Adrenal gland (tissue), 12 donors: Measurements from ENCODE around the gene CLEC4F. TPM values are rescaled to one million over a fixed set of nuclear protein-coding genes. Genes with fewer than 3 reads are reported as not detected.

ENCODE experiments used
- DNase-seq, 7 donors: peaks; one replicate each; pipeline ENCODE4 v3.0.0-alpha.2; 2019 to 2020
- H3K27ac ChIP-seq, 5 donors: fragments of 200-600 bp; sonication (generic) in 4 of 5; 1 replicate in 3 of 5; 2 replicates in 2 of 5; pipeline versions ENCODE4 v1.5.1 to v1.8.0; 2016 to 2020; ENCODE audit warnings: mild to moderate bottlenecking in 1 of 5
- H3K27me3 ChIP-seq: fragments of 200-600 bp; 2 replicates; pipeline ENCODE4 v1.8.0; 2021
- H3K36me3 ChIP-seq, 2 donors: fragments of 200-600 bp; replicated peaks in 1 of 2; 1 replicate in 1 of 2; 2 replicates in 1 of 2; pipeline versions ENCODE4 v1.5.1 to v1.8.0; 2018 to 2022
- H3K4me1 ChIP-seq, 2 donors: fragments of 200-600 bp; replicated peaks in 1 of 2; 1 replicate in 1 of 2; 2 replicates in 1 of 2; pipeline versions ENCODE4 v1.5.1 to v1.8.0; 2018 to 2021
- H3K4me3 ChIP-seq, 4 donors: fragments of 200-600 bp; sonication (generic) in 3 of 4; one replicate each; pipeline ENCODE4 v1.5.1; 2016 to 2018
- H3K9me3 ChIP-seq, 3 donors: fragments of 200-600 bp; sonication (generic) in 1 of 3; replicated peaks in 1 of 3; 1 replicate in 2 of 3; 2 replicates in 1 of 3; pipeline versions ENCODE4 v1.5.1 to v1.8.0; 2016 to 2021
- POLR2A ChIP-seq, 2 donors: fragments of 450-650 bp; IDR thresholded peaks; one replicate each; pipeline ENCODE4 v1.6.1; 2017; ENCODE audit warnings: antibody characterized with exemption in 2 of 2, mild to moderate bottlenecking in 2 of 2, moderate library complexity in 1 of 2
- WGBS, 4 donors: extraction: QIAGEN DNeasy Blood & Tissue Kit in 2 of 4; methylation state at CpG; one replicate each; pipeline versions ENCODE4 v1.1.5 to v1.1.7; 2013 to 2017; 5-methylcytosine and 5-hydroxymethylcytosine counted together
- intact Hi-C, 2 donors: fragments of 100-400 bp; cut with DNase I; formaldehyde crosslinking; loops; one replicate each; pipeline versions ENCODE4 v1.14.1 to v1.15.0; 2022 to 2023
- polyA plus RNA-seq, 3 donors: library from polyadenylated mRNA; stranded (reverse); fragments of 200-250 nt in 2 of 3; fragments of 350-450 nt in 1 of 3; fragmentation: Illumina TruSeq in 1 of 3; extraction: RNeasy Lipid Tissue Mini Kit (QIAGEN cat#74804) in 1 of 3; gene quantifications; one replicate each; pipeline ENCODE4 v1.2.3, GENCODE V29; 2013 to 2014
- total RNA-seq, 9 donors: library from RNA; depleted of rRNA in 4 of 9; stranded (reverse); fragments of >200 nt in 4 of 9; fragments of 120-200 nt in 1 of 9; fragmentation: NEBNext Ultra II Directional in 1 of 9; extraction: Animal tissue kit (Norgen Biotek cat#: 25700) in 1 of 9; gene quantifications; one replicate each; pipeline versions ENCODE4 v1.1.0 to v1.2.4, GENCODE V29; 2013 to 2023
- TF ChIP-seq, protein P1 (sequence below), 6 experiments: fragments of 450-650 bp in 4 of 6; fragments of 200-600 bp in 2 of 6; sonication (generic) in 1 of 6; IDR thresholded peaks; 1 replicate in 5 of 6; 2 replicates in 1 of 6; pipeline versions ENCODE4 v1.5.1 to v1.8.0; 2016 to 2021; ENCODE audit warnings: antibody characterized with exemption in 6 of 6, mild to moderate bottlenecking in 2 of 6, moderate library complexity in 1 of 6
- donor health status: healthy with polysubstance abuse.
- donor health status: Bipolar disorder and iron deficiency.
- donor health status: DM: yes; HTN: yes; CAD: no.
- donor health status: DM: no; HTN: no; CAD: no.
- donor health status: DM: no; HTN: no; CAD: no.
- donor health status: DM: yes; HTN: yes; CAD: no.

CLEC4F gene
- total and polyA plus RNA-seq, 12 donors: 0.22 to 0.32 (median 0.27) TPM; not detected in 9

DNA sequence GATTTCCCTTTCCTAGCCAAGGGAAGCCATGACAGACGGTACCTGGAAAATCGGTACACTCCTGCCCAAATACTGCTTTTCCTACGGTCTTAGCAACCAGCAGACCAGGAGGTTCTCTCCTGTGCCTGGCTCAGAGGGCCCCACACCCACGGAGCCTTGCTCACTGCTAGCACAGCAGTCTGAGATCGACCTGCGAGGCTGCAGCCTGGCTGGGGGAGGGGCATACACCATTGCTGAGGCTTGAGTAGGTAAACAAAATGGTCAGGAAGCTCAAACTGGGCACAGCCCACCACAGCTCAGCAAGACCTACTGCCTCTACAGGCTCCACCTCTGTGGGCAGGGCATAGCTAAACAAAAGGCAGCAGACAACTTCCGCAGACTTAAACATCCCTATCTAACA is 22.0 kb upstream of the CLEC4F start:
- Histone ChIP-seq H3K9me3 (no peaks in the 10 kb centered on the region), H3K4me3 (no peak overlapping the region), H3K27ac (no peak overlapping the region), H3K36me3 (no peaks in the 10 kb centered on the region), H3K4me1 (no peaks in the 10 kb centered on the region), H3K27me3 (no peaks in the 10 kb centered on the region)
- intact Hi-C loops: no loop called here
- TF ChIP-seq, protein P1, sequence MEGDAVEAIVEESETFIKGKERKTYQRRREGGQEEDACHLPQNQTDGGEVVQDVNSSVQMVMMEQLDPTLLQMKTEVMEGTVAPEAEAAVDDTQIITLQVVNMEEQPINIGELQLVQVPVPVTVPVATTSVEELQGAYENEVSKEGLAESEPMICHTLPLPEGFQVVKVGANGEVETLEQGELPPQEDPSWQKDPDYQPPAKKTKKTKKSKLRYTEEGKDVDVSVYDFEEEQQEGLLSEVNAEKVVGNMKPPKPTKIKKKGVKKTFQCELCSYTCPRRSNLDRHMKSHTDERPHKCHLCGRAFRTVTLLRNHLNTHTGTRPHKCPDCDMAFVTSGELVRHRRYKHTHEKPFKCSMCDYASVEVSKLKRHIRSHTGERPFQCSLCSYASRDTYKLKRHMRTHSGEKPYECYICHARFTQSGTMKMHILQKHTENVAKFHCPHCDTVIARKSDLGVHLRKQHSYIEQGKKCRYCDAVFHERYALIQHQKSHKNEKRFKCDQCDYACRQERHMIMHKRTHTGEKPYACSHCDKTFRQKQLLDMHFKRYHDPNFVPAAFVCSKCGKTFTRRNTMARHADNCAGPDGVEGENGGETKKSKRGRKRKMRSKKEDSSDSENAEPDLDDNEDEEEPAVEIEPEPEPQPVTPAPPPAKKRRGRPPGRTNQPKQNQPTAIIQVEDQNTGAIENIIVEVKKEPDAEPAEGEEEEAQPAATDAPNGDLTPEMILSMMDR (IDR thresholded peaks at IDR 0.05): no peak
- TF ChIP-seq POLR2A (IDR thresholded peaks at IDR 0.05): no peak
- DNase-seq: no peak
- WGBS, 4 donors: 80 to 83% (median 81%) methylated on average over 6 to 7 of the region's 7 CpGs

DNA sequence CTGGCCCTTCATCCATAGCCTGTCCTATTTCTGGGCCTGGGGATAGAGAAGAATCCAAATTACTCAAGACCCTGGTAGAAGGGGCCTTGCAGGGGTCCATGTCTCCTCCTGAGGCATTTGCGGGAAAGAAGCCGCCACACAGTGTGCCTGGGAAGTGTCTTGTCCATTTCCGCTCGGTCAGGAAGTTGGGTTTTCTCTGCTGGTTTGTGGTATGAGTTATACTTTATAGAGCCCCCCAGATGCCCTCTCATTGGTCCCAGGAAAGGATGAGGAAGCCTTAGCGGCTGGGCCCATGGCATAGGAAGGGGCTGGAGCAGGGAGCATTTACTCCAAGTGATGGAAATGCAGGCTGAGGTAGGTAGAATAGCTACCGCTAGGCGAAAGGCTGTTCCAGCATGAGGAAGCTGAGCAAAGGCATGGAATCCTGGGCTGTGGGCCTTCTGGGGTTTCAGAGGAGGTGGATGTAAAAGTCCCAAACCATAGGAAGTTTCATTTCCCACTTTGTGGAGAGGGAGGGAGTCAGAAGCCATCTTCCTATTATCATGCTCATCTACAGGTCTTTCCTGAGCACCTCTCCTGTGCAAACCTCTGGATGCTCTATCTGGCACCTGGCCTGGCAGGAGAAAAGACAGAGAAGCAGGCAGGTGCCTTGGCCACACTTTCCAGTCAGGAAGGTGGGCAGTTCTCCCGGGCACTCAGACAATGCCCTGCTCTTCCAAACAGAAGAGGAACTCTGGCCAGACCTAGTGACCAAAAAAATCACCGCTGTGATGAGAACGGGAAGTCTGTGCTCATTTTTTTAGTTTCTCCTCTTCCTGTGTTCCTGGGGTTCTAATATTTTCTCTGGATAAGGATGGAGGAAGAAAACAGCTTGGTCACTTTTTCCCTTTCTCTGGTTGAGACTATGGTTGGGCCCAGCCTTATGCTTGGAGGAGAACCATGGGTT is 17.9 kb upstream of the CLEC4F start:
- no peak overlapping the region for H3K27ac ChIP-seq
- DNase-seq: no peak
- no peaks in the 10 kb centered on the region for H3K27me3 ChIP-seq
- 77 to 81% (median 79%) methylated on average over 10 of the region's 10 CpGs for WGBS, 4 donors
- TF ChIP-seq, protein P1 (IDR thresholded peaks at IDR 0.05): no peak
- TF ChIP-seq POLR2A (IDR thresholded peaks at IDR 0.05): no peak
- H3K36me3 ChIP-seq: no peaks in the 10 kb centered on the region
- H3K4me3 ChIP-seq: no peak overlapping the region
- intact Hi-C loops: no loop called here
- no peaks in the 10 kb centered on the region for H3K4me1 ChIP-seq
- H3K9me3 ChIP-seq: no peaks in the 10 kb centered on the region

DNA sequence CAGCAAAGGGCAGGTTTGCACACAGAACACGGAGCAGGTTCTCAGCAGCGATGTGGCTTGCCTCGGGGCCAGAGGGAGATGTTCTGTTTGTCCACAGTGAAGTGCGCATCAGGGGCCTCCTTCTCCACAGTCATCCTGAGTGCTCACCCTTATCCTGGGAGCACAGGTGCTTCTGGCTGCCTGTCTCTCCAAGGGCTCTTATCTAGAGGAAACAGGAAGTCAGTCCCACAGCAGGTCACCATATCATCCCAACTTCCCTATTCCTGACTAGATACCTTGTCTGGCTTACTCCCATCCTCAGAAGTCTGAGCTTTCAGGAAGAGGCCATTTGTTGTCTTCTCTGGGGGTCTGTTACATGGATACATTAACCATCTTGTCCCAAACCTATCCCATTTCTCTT is 15.2 kb upstream of the CLEC4F start, which contains the start of gene CD207:
Gene CD207 (minus strand): TSS at position 174 of the 400 bp plus-strand sequence. CDS start 40 bp downstream, at position 134.
- H3K36me3 ChIP-seq: no peaks in the 10 kb centered on the region
- WGBS, 4 donors: 82 to 90% (median 88%) methylated on average over 4 of the region's 4 CpGs
- no peaks in the 10 kb centered on the region for H3K9me3 ChIP-seq
- H3K4me3 ChIP-seq: no peak within 1 kb of the TSS
- TF ChIP-seq, protein P1 (IDR thresholded peaks at IDR 0.05): no peak
- TF ChIP-seq POLR2A (IDR thresholded peaks at IDR 0.05): no peak
- intact Hi-C loops: no loop called here
- H3K27me3 ChIP-seq: no peaks in the 10 kb centered on the region
- no peak within 1 kb of the TSS for H3K27ac ChIP-seq
- H3K4me1 ChIP-seq: no peaks in the 10 kb centered on the region
- DNase-seq: no peak

DNA sequence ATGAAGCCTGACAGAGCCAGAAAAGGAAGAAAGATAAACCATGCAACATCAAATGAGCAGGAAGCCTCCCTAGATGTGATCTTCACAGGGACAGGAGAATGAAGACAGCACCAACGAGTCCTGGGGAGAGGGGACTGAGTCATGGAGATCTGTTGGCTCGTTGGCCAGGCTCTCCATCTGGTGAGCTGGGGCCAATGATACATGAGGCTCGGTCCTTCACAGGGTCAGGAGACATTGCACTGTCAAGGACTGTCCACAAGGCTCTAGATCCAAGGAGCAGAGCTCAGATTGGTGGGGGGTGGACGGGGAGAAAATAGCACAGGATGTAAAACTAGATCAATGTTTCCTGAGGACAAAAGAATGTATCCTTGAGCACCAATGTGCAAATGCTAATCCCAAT is 14.5 kb upstream of the CLEC4F start:
- Histone ChIP-seq H3K27me3 (no peaks in the 10 kb centered on the region), H3K36me3 (no peaks in the 10 kb centered on the region), H3K4me3 (no peak overlapping the region), H3K4me1 (no peaks in the 10 kb centered on the region), H3K9me3 (no peaks in the 10 kb centered on the region), H3K27ac (no peak overlapping the region)
- TF ChIP-seq POLR2A (IDR thresholded peaks at IDR 0.05): no peak
- TF ChIP-seq, protein P1 (IDR thresholded peaks at IDR 0.05): no peak
- WGBS, 4 donors: 53 to 62% (median 59%) methylated on average over 4 of the region's 4 CpGs
- intact Hi-C loops: no loop called here
- DNase-seq: no peak
